ENCODE measurements around the gene GRID2.

Gene GRID2

GRCh38 chr4:93467484-93468155 is 1163.9 kb downstream of the GRID2 start:
- in situ Hi-C loops (cut with MboI; ENCODE audit: low sequenced_read_pairs) = no loop called here

- in situ Hi-C loops (cut with MboI; ENCODE audit: low sequenced_read_pairs) = no loop called here
These were observed 1165.8 kb downstream of the GRID2 start for GRCh38 chr4:93469560-93469959.

- in situ Hi-C loops (cut with MboI; ENCODE audit: low sequenced_read_pairs) = no loop called here
These were observed 1172.0 kb downstream of the GRID2 start for GRCh38 chr4:93475730-93476129.

GRCh38 chr4:93478805-93479204 is 1175.0 kb downstream of the GRID2 start:
- in situ Hi-C loops (cut with MboI; ENCODE audit: low sequenced_read_pairs) = no loop called here

- in situ Hi-C loops (cut with MboI; ENCODE audit: low sequenced_read_pairs) = no loop called here
These were observed 1176.7 kb downstream of the GRID2 start for GRCh38 chr4:93480452-93480851.

GRCh38 chr4:93495346-93495745 is 1191.6 kb downstream of the GRID2 start:
- in situ Hi-C loops (cut with MboI; ENCODE audit: low sequenced_read_pairs) = no loop called here

- in situ Hi-C loops (cut with MboI; ENCODE audit: low sequenced_read_pairs) = no loop called here
These were observed 1197.5 kb downstream of the GRID2 start for GRCh38 chr4:93501244-93501643.

- in situ Hi-C loops (cut with MboI; ENCODE audit: low sequenced_read_pairs) = no loop called here
These were observed 1198.2 kb downstream of the GRID2 start for GRCh38 chr4:93501946-93502345.

GRCh38 chr4:93502991-93503390 is 1199.2 kb downstream of the GRID2 start:
- in situ Hi-C loops (cut with MboI; ENCODE audit: low sequenced_read_pairs) = no loop called here

- in situ Hi-C loops (cut with MboI; ENCODE audit: low sequenced_read_pairs) = no loop called here
These were observed 1210.1 kb downstream of the GRID2 start for GRCh38 chr4:93513851-93514250.

GRCh38 chr4:93515208-93515607 is 1211.4 kb downstream of the GRID2 start:
- in situ Hi-C loops (cut with MboI; ENCODE audit: low sequenced_read_pairs) = no loop called here

- in situ Hi-C loops (cut with MboI; ENCODE audit: low sequenced_read_pairs) = no loop called here
These were observed 1226.1 kb downstream of the GRID2 start for GRCh38 chr4:93529692-93530372.

GRCh38 chr4:93532234-93532633 is 1228.5 kb downstream of the GRID2 start:
- in situ Hi-C loops (cut with MboI; ENCODE audit: low sequenced_read_pairs) = no loop called here

- in situ Hi-C loops (cut with MboI; ENCODE audit: low sequenced_read_pairs) = no loop called here
These were observed 1236.8 kb downstream of the GRID2 start for GRCh38 chr4:93540562-93540961.

GRCh38 chr4:93561842-93562241 is 1258.1 kb downstream of the GRID2 start:
- in situ Hi-C loops (cut with MboI; ENCODE audit: low sequenced_read_pairs) = no loop called here

GRCh38 chr4:93568758-93569157 is 1265.0 kb downstream of the GRID2 start:
- in situ Hi-C loops (cut with MboI; ENCODE audit: low sequenced_read_pairs) = no loop called here

- in situ Hi-C loops (cut with MboI; ENCODE audit: low sequenced_read_pairs) = no loop called here
These were observed 1269.5 kb downstream of the GRID2 start for GRCh38 chr4:93573285-93573684.

- in situ Hi-C loops (cut with MboI; ENCODE audit: low sequenced_read_pairs) = no loop called here
These were observed 1275.2 kb downstream of the GRID2 start for GRCh38 chr4:93578942-93579341.

- in situ Hi-C loops (cut with MboI; ENCODE audit: low sequenced_read_pairs) = no loop called here
These were observed 1301.4 kb downstream of the GRID2 start for GRCh38 chr4:93605163-93605562.

- in situ Hi-C loops (cut with MboI; ENCODE audit: low sequenced_read_pairs) = no loop called here
These were observed 1313.8 kb downstream of the GRID2 start for GRCh38 chr4:93617606-93618005.

- in situ Hi-C loops (cut with MboI; ENCODE audit: low sequenced_read_pairs) = no loop called here
These were observed 1330.0 kb downstream of the GRID2 start for GRCh38 chr4:93633721-93634120.

- in situ Hi-C loops (cut with MboI; ENCODE audit: low sequenced_read_pairs) = no loop called here
These were observed 1332.2 kb downstream of the GRID2 start for GRCh38 chr4:93635943-93636342.

GRCh38 chr4:93645120-93645519 is 1341.4 kb downstream of the GRID2 start:
- in situ Hi-C loops (cut with MboI; ENCODE audit: low sequenced_read_pairs) = no loop called here
